T-helper 22 cell (primary cell): ENCODE results near the gene EIF2B5.

Experiments used
- DNase-seq: peaks from one replicate; pipeline ENCODE4 v3.0.0-alpha.2; 2020; ENCODE audit warnings: low read depth

Gene EIF2B5

DNA sequence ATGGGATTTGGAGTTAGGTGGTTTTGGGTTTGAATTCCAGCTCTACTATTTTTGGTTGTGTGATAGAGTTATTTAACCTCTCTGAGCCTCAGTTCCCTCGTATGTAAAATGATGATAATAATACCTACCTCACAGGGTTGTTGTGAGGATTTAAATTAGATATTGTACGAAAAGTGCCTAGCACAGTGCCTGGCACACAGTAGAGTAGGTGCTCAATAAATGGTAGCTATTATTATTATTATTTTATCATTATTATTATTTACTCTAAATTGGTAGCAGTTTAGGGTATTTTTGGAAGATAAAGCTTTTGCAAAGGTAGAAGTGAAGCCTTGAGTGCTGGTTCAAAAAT lies 38.2 kb downstream of the EIF2B5 start:
- DNase-seq, result no peak

DNA sequence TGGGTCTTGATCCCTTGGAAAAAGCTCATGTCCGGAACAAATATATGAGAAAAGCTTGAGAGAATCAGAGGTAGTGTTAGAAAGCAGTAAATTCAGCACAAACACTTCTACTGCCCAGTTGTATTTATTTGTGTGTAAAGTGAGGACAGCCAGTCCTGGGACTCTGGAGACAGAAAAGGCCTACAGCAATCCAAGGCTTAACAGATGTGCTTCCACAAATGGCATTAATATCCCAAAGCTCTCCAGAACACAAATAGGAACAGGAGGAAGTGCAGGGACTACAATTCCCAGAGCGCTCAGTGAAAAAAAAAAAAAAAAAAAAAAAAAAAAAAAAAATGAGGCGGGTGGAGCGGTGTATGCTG lies 39.1 kb downstream of the EIF2B5 start:
- no peak for DNase-seq

DNA sequence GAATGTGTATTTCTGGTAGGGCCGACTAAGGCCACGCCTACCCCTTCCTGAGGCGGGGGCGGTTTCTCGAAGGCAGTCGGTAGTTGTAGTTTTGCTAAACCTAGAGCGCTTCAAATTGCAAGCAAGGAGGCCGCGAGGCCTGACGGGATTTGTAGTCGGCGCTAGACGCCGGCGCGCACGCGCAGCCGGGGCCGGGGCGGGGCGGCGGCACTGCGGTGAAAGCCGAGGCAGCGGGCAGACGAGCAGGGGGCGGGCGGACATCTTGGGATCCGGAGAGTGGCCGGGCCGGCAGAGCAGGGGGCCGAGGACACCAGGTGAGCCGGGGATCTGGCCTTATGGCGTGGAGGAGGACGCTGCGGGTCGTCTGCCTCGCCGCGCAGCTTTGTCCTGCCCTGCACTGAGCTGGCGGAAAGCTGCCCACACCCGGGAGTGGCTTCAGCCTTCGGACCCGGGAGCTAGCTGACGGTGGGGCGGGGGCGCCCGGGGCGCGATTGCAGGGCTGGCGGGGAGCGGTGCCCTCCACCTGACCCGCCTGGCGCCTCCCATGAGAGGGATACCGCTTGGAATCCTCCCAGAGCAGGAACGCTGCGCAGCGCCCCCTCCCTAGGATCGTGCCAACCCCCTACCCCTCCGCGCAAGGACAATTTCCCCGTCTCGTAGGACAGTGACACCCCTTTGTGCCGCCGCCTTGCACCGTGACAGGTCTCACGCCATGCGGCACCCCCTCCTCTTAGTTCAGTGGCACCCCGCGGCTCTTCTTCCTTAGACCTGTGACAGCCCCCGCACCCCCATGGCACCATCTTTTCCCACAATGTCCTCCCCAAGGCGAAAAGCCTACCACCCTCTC lies 39.7 kb downstream of the EIF2B5 start, which contains the start of gene AP2M1:
Gene AP2M1, plus strand, starts transcription at position 210 of the 847 bp plus-strand sequence. CDS start 2,139 bp downstream, outside the sequence.
- peak; percentile 96 for DNase-seq

DNA sequence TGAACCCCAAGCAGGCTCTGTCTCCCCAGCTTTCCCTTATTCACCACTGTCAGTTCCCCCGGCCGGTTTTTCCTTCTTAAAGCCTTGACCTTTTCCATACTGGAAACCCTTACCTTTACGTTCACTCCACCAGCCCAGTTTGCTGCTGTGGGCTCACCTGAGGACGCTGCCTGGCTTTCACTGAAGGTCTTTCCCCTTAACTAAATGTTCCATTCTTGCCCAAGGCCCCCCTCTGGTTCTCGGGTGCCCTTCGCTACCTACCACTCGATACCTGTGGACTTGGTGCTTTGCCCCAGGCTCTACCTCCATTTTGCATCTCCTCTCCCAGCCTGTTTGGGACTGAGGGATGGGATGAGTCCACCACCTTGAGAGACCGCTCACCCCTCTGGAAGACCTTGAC lies 40.3 kb downstream of the EIF2B5 start:
- no peak for DNase-seq

DNA sequence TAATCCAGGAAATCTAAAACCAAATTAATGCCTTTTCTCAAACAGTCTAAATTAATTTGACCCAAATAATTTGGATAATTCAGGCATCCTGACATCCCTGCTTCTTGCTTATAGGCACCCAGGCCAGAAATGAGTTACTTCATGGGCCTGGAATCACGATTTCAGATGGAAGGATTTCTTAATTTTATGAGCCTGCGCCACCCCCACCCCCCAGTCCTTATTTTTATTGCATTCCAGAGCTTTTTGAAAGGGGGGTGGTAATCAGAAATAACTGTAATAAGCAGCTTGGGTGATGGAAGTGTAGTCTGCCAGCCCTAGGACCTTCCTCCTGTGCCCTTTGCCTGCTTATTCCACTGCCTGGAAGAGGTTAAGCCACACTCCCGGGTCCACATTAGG lies 40.8 kb downstream of the EIF2B5 start:
- no peak for DNase-seq

DNA sequence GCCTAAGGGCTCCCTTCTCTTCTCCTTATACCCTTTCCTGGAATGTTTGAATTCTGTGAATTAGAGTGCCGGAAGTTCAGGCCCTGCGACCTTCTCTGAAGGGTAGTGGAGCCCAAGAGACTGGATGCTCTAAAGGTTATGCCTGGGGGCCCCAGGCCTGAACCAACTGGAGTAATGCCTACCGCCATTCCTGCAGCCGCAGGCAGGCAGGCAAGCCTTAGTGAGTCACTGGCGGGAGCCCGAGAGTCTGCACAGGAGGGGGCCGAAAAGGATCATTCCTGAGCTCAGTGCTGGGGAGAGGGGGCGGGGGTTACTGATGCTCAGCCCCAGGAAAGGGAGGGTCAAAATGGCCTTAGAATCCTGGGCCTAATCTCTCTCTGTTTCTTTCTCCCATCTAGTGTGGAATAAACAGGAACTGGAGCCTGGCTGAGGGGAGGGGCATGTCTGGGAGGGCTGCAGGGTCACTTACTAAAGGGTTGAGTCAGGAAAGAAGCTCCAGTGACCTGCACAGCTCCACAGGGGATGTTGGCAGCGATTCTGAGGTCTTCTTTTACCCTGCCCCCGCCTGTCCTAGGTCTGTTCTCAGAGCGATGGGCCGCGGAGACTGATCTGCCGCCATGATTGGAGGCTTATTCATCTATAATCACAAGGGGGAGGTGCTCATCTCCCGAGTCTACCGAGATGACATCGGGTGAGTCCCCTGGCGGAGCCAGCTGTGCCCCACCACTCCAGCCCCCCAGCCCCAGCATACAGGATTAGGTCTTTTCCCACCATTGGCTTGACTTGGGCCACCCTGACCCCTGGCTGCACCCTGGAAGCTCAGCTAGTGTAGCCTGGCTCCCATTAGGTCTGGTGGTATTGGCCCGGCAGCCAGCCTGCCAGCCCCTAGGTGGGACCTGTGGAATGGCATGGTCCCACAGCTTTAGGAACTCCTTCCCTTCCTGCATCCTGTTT lies 41.5 kb downstream of the EIF2B5 start:
- DNase-seq, result no peak

DNA sequence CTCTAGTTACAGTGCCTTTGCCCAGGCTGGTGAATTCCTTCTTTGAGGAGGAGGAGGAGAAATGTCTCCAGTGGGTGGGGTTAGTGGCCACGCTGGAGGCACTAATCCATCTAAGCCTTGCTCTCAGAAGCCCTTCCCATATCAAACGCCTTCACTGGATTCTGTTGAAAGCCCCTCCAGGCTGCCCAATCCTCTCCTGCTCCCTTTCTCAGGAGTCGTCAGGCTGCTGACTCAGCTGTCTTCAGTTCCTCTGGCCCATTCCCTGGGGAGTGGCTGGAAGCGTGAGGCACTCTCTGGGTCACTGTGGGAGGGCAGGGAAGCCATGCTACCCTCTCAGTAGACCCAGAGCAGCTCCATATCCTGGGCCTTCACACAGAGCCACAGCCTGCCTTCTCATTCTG lies 42.2 kb downstream of the EIF2B5 start:
- DNase-seq, result no peak

DNA sequence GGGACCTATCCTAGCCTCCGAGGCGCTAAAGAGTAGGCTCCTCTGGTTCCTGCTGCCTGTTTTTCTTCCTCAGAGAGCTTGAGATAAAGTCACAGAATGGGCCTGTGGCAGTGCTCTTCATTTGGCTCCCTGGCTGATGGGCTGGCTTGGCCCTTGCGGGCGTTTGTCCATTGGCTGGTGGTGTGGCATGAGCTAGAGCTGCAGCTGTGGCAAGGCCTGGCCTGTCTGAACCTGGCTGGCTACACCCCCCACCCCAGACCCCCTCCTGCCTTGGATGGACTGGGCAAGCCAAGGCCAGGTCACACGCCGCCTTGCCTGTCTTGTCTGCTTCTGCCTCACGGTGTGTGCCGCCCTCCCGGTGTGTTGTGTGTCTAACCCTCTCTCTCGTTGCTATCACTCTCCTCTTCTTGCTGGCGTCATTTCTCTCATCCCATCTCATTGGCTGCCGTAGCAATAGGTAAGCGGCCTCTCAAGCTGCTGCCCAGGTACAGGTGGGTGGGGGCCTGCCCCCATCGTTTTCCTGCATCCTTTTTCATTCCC lies 42.7 kb downstream of the EIF2B5 start:
- no peak for DNase-seq

DNA sequence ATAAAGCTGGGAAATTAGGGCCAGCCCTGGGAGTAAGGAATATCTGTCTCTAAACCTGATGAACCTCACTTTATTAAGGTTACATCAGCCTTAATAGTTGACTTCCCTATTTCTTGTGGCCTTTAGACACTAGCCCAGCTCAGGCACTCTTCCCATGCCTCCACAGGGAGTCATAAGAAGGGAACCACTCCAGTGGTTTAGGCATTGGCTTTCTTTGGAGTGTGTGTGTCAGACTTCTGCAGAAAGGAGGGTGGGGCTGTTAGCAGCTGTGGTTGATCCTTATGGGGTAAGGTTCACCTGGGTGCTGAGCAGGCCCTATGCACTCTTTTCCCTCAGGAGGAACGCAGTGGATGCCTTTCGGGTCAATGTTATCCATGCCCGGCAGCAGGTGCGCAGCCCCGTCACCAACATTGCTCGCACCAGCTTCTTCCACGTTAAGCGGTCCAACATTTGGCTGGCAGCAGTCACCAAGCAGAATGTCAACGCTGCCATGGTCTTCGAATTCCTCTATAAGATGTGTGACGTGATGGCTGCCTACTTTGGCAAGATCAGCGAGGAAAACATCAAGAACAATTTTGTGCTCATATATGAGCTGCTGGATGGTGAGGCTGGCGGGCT lies 43.5 kb downstream of the EIF2B5 start:
- DNase-seq, result no peak

DNA sequence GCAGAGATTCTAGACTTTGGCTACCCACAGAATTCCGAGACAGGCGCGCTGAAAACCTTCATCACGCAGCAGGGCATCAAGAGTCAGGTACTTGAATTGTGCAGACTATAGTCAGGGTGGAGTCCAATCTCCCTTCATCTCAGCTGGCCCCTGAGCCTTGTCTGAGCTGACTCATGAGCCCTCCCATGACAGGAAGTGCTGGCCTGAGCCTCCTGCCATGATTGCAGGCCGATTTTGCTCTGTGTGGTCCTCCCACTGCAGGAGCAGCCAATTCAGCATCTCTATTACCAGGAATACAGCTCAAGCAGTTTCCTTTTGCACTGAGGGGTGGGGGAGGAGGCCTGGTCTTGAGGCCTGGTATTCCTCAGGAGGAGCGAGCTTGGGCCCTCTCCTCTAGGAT lies 45.0 kb downstream of the EIF2B5 start:
- no peak for DNase-seq

DNA sequence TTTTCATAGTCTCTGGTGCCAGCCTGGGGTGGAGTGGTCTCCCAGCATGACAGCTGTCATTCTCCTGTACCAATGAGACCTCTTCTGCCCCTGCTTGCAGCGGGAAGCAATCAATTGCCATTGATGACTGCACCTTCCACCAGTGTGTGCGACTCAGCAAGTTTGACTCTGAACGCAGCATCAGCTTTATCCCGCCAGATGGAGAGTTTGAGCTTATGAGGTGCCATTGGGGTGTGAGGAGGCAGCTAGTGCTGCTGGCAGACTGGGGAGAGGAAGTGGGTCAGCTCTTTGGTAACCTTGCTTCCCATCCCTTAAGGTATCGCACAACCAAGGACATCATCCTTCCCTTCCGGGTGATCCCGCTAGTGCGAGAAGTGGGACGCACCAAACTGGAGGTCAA lies 46.4 kb downstream of the EIF2B5 start:
- no peak for DNase-seq

DNA sequence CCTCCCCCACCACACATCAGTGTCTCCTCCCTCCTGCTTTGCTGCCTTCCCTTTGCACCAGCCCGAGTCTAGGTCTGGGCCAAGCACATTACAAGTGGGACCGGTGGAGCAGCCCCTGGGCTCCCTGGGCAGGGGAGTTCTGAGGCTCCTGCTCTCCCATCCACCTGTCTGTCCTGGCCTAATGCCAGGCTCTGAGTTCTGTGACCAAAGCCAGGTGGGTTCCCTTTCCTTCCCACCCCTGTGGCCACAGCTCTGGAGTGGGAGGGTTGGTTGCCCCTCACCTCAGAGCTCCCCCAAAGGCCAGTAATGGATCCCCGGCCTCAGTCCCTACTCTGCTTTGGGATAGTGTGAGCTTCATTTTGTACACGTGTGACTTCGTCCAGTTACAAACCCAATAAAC lies 48.5 kb downstream of the EIF2B5 start:
- no peak for DNase-seq

DNA sequence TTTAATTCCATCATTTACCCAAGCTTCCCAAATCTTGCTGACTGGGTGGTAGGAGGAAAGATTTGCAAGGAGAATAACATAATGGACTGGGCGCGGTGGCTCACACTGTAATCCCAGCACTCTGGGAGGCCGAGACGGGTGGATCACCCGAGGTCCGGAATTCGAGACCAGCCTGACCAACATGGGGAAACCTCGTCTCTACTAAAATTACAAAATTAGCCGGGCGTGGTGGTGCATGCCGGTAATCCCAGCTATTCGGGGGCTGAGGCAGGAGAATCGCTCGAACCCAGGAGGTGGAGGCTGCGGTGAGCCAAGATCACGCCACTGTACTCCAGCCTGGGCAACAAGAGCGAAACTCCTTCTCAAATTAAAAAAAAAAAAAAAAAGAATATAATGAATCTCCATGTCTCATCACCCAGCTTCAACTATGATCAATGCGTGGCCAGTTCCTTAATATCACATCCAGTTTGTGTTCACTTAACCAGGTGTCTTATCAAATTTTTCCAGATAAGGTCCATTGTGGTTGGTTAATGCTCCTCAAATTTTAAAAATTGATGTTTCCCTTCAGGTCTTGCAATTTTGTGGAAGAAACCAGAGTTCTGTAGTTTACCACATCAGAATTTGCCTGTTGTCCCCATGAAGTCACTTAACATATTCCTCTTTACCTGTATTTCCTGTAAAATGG lies 49.5 kb downstream of the EIF2B5 start:
- DNase-seq, result no peak

DNA sequence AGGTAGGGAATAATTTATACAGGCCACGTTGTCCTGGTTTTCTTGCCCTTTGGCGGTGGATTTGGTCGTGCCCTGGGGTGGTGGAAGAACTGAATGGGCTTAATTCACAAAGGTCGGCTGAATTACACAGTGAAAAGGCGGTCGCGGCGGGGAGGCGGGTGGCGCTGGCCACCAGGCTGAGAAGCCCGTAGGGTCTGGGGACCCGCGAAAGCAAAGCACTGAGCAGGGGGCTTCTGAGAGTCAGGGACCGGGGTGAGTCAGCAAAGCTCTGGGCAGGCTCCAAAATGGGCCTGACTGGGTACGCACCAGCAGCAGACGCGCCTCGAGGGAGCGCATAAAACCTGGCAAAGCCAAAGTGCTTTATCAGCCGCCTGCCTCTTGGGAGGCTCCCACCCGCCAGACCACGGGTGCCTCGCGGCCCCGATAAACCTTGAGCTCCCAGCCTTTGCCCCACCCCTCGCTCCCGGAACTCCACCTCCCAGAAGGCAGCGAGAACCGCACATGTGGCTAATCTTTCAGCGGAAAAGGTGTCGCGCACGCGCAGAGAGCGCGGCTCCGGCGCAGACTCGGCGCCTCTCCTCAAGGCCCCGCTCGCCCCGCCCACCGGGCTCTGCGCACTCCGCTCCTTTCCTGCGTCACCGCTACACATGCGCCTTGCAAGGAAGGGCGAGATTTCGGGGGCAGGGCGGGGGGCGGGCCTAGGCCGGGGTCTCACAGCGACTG lies 50.5 kb downstream of the EIF2B5 start:
- peak; percentile 99 for DNase-seq

DNA sequence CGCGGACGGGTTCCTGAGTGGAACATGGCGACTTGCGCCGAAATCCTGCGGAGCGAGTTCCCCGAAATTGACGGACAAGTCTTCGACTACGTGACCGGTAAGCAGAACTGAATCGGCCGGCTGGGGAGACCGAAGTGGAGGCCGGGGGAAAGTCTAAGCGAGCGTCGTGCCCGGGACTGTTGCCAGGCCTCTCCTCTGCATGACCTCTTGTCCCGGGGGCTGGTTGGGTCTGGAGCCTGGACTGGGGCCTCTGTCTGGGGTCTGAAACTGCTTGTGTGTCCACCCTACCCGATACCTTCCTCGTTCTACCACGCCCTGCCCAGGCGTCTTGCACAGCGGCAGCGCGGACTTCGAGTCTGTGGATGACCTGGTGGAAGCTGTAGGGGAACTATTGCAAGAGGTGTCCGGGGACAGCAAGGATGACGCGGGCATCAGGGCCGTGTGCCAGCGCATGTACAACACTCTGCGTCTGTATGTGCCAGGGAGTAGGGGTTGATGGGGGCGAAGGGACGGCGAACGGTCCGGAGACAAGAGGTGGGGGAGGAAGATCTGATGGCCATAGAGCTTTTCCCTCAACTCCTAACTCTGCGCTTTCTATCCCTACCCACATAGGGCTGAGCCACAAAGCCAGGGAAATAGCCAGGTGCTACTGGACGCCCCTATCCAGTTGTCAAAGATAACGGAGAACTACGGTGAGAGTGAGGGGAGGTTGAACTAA lies 51.2 kb downstream of the EIF2B5 start, which contains the start of gene ABCF3:
Gene ABCF3, plus strand, starts transcription at position 16 of the 718 bp plus-strand sequence. Its CDS starts 9 bp downstream, at position 25.
- no peak for DNase-seq

DNA sequence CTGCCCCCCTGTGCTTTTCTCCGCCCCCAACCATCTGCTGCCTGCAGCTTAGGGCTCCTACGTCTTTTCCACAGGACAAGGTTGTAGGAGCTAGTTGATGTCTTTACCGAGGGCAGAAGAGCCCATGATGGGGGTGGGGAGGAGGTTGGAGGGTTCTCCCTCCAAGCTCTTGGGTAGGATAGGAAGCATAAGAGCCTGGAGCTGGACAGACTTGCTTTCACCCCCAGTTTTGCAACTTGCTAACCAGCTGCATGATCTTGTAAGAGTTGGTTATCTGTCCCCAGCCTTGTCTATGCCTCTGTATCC lies 51.7 kb downstream of the EIF2B5 start:
- DNase-seq, result no peak

DNA sequence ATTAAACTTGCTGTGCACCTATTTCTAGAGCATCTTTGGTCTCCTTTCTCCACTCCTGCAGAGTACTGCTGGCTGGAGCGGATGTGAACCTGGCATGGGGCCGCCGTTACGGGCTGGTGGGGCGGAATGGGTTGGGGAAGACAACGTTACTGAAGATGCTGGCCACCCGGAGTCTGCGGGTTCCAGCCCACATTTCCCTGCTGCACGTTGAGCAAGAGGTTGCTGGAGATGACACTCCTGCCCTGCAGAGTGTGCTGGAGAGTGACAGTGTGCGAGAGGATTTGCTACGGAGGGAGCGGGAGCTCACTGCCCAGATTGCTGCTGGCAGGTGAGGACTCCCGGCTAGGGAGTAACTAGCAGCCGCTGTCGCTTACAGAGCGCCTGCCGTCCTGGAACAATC lies 52.9 kb downstream of the EIF2B5 start:
- DNase-seq, result no peak

DNA sequence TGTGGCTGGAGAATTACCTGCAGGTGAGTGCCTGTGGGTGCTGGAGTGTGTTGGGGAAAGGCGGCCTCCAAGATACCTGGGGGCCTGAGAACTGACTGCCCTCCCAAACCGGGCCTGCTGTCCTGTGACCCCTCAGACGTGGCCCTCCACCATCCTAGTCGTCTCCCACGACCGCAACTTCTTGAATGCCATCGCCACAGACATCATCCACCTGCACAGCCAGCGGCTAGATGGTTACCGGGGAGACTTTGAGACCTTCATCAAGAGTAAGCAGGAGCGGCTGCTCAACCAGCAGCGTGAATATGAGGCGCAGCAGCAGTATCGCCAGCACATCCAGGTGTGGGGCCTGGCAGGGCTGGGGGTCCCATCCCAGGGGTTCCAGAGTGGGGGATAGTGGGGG lies 54.3 kb downstream of the EIF2B5 start:
- no peak for DNase-seq

DNA sequence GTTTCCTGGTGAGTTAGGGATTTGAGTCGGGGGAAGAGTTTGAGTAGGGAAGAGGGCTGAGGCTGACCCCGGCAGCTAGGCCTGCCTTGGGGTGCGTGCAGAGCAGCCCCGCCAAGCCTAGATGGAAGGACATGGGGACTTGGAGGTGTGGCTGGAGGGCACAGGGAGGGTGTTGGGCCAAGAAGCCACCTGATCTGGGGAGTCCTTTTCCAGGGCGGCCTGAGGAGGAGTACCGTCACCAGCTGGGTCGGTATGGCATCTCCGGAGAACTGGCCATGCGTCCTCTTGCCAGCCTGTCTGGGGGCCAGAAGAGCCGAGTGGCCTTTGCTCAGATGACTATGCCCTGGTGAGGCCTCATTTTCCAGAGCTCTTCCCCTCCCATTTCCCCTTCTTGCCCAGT lies 57.7 kb downstream of the EIF2B5 start:
- no peak for DNase-seq

DNA sequence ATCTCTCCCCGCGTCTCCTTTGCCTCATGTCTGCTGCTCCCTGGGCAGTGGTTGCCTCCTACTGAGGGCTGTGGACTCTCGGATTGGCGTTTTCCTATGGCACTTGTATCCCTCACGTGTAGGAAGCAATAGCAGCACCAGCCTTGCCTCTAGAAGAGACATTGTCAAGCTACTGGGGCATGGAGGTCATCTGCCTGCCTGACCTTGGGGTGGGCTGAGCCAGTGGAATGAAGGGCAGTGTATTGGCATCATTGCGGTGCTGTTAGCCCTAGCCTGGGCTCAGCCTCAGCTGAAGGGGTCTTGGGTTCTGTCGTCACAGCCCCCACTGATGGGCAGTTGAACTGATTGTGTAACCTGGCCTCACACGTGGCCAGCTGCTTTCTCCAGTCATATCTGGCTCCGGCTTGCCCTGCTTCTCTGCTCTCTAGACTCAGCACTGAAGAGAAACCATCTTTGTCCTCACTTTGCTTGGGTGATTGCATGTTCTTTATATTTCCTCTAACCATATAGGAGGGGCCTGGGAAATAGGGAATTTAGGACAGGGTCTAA lies 58.9 kb downstream of the EIF2B5 start:
- DNase-seq, result no peak
